CD4-positive, alpha-beta T cell treated with Interleukin-2 at 100 ng/mL for 4 hours (primary cell): ENCODE data around the gene VPS35L.
A peak's percentile ranks its signal among the peaks of the same experiment; 100 is the strongest.

Experiments used
- DNase-seq: peaks from one replicate; pipeline ENCODE4 v3.0.0-alpha.2; 2020; ENCODE audit warnings: low spot score

VPS35L gene

GRCh38 chr16:19694989-19695388, 139.5 kb downstream of the VPS35L start:
- DNase-seq, result no peak

GRCh38 chr16:19696328-19696727, 140.8 kb downstream of the VPS35L start:
- DNase-seq, result peak; percentile 92

- DNase-seq, result no peak
Measured at GRCh38 chr16:19696961-19697360, 141.5 kb downstream of the VPS35L start.

- DNase-seq, result no peak
Measured at GRCh38 chr16:19697756-19698318, 142.3 kb downstream of the VPS35L start.

- no peak for DNase-seq
Measured at GRCh38 chr16:19698480-19699465, 143.3 kb downstream of the VPS35L start.

- DNase-seq, result no peak
Measured at GRCh38 chr16:19699472-19699871, 144.0 kb downstream of the VPS35L start.

GRCh38 chr16:19700319-19700781, 144.8 kb downstream of the VPS35L start:
- DNase-seq, result no peak

DNA sequence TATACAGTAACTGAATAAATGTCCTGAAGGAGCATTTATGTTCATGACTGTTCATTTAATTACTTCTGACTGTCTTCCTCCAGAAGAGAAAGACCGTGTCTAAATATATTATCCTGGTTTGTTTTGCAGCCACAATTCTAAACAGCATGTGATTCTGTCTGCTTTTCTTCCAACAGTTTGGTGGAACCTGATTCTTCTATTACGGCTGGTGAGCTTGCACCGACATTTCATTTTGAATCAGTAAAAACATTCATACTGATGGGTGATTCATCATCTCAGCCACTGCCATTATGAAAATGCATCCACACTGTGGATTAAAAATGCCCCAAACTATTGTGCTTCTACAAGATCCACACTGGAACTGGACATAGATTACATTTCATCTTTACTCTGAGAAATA, 145.6 kb downstream of the VPS35L start:
- DNase-seq, result no peak

- no peak for DNase-seq
Measured at GRCh38 chr16:19703172-19703889, 147.8 kb downstream of the VPS35L start.

GRCh38 chr16:19704321-19705145, 149.0 kb downstream of the VPS35L start:
- DNase-seq, result no peak

- no peak for DNase-seq
Measured at GRCh38 chr16:19705146-19705501, 149.6 kb downstream of the VPS35L start.

DNA sequence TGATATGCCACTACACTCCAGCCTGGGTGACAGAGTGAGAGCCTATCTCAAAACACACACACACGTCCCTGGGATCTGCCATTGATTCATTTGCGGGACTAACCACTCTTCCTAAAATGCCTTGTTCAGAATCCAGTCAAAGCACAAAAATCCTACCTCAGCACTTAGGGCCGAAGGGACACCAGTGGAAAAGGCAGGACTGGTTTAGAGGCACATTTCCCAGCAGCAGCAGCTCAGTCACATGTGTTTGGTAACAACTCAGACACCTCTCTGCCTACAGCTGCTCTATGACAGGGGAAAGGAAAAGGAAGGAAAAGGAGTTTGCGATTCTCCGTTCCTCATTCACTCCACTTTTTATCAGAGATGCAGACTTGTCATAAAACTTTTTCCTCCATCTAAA, 150.3 kb downstream of the VPS35L start:
- no peak for DNase-seq

DNA sequence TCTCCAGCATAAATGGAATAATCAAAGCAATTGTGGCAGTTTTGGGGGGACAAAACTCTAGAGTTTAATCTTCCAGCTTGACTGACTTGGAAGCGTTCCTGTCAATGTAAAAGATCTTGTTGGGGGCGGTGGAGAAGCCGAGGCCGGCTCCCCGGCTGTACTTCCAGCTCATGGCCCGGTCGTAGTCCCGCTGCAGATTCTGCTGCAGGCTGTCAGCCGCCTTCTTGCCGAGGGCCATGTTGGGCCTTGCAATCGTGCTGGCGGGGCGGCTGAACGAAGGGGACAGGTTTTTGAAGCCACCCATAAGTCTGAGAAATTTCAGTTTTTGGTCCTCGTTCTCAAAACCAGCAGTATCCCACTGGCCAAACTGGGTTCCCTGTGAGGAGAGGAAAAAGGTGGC, 151.3 kb downstream of the VPS35L start:
- no peak for DNase-seq

DNA sequence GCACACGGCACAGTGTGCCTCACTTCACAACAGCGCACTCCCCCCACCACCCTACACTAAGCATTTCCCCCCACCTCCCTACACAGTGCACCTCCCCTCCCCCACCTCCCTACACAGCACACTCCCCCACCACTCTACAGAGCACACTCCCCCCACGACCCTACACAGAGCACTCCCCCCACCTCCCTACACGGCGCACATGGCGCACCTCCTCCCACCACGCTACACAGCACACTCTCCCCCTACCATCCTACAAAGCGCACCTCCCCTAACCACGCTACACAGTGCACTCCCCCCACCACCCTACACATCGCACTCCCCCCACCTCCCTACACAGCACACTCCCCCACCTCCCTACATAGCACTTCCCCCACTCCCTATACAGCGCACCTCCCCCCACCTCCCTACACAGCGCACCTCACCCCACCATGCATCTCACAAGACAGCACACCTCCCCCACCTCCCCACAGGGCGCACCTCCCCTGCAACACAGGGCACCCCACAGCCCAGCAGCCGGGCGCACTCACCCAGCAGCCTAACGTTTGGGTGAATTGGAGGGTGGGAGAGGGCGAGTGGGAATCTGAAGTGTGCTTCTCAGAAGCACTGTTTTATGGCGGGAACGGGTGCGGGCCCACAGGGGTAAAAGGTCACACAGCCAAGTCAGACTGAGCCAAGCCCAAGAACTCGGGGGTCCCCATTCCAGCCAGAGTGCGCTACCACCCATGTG, 152.2 kb downstream of the VPS35L start:
- DNase-seq, result no peak

GRCh38 chr16:19708296-19709205, 153.0 kb downstream of the VPS35L start:
- DNase-seq, result no peak

- DNase-seq, result no peak
Measured at GRCh38 chr16:19709381-19710136, 154.1 kb downstream of the VPS35L start.

DNA sequence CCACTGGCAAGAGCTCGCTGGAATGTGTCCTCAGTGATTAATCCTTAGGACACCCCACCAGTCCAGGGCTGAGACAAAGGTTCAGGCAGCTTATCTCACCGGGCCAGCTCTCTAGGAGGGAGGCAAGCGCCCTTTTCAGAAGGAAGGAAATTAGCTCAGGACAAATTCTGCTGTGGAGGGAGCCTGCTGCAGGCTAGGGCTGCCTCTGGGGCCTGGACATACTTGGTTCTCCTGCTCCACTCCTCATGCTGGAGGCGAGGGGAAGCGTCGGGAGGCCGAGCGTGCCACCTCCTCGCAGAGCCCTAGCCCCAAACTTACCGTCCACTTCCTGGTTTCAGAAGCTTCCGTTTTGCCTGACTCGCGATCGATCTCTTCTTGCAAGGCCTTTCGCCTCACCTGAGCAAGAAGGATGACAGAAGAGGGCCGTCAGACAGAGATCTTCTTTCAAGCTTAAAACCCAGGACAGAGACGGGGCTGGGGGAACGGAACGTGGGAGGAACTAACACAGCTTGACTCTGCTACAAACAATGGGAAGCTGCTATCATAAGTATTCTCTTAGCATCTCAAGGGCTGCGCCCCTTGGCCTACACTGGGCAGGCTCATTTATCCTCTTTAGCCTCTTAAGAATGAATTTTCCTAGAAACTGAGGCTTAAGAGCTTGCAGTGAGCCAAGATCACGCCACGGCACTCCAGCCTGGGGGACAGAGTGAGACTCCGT, 154.8 kb downstream of the VPS35L start:
- no peak for DNase-seq

GRCh38 chr16:19710991-19711545, 155.6 kb downstream of the VPS35L start:
- DNase-seq, result no peak
